HG03060 (cell line): Measurements from ENCODE around the gene UNC50.
"Not testable (repeated sequence)": the region's sequence is repeated elsewhere in the genome, so short reads cannot be mapped to it uniquely, and the experiment has no call there.

Experiments
- ATAC-seq: cut with Tn5 transposase; IDR thresholded peaks from one replicate; pipeline ENCODE4 v1.9.1; 2021; ENCODE audit warnings: low read depth, moderate number of reproducible peaks; ENCODE audit not compliant: unreplicated experiment

UNC50 gene

GRCh38 chr2:98607741-98608115 is 661 bp upstream of the UNC50 start:
- no peak for ATAC-seq

DNA sequence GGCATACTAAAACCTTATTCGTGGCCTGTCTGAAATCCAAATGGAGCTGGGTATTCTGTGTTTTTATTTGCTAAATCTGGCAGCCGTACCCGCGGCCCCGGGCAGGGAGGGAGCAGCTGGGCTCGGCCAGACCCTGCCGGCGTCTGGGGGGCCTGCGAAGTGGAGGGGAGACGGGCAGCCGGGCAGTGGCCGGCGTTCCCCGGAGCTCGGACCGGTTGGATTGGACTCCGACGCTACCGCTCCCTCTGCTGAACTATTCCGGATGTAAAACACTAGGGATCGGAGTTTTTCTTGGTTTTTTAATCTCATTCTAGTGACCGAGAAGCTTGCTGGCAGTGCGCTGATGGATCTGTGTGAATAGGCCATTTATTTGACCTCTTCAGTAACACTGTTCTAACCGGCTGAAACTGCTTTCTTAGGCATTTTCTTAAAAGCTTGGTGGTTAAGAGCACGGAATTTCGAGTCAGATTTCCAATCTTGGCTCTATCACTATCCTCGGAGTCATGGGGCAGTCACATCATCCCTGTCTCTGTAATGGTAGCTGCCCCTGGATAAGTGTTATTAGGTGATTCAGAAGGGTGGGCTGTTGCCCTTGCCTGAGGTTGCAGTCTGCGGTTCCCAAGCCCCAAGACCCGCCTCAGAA is 694 bp downstream of the UNC50 start:
- ATAC-seq = no peak

DNA sequence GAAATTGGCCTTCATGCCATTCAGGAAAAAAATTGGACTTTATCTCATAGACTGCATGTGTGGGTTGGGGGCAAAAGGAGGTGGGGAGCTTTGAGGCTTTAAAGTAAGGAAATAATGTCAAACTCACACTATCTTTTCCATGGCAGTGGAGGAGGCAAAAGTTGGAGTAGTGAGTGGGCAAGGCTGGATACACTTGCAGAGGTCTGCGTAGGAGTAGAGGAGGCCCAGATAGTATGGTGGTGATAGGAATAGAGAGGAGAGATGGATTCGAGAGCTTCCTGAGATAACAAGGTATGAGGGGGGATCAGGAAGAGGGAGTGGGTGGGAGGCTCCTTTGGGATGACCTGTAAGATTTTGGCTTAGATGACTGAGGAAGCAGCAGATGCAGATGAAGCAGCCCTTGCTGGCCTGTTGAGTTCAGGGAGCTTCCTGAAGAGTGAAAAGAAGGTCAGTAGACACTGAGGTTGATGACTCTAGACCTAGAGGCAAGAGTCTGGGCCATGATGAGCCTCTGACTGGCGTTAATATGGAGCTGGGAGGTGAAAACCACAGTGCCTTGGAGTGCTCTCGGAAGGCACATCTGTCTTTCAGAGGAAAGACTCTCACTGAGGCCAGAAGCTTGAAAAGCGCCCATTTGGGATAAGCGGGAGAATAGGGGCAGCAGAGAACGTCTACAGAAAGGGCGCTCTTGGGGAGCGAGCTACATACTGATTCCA is 5.8 kb downstream of the UNC50 start:
- no peak for ATAC-seq

DNA sequence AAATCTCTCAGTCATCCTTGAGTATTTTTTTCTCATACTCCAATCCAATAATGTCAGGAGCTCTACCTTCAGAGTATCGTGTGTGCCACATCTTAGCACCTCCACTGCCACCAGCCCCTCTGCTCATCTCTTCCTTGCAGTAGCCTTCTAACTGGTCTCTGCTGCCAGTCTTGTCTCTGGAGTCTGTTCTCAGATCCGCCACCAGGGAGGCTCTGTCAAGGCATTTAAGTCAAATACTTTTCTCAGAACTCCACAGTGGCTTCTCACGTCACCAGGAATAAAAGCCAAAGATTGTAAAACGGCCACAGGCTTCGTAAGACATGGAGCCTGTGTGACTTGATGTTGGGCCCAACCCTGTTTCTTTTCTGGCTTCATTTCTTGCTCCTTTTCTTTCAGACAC is 7.1 kb downstream of the UNC50 start:
- ATAC-seq = no peak

- ATAC-seq = no peak
These were observed 8.8 kb downstream of the UNC50 start for GRCh38 chr2:98617149-98617548.

DNA sequence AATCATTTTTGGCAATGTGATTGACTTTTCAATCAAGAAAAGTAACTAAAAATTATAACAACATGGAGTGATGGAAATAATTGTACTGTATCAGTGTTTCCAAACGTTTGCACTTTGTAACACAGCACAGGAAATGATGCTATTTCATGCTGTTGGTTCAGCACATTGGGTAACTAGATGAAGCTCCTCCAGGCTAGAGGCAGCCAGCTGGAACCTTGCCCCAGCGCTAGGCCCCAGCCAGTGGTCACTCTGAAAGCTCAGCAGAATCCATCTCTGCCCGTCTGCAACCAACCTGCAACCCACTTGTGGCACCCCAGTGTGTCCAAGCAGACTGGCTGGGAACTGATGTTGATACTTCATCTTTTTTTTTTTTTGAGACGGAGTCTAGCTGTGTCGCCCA is 15.3 kb downstream of the UNC50 start:
- no peak for ATAC-seq

- ATAC-seq = no peak
These were observed 24.0 kb downstream of the UNC50 start for GRCh38 chr2:98632351-98632750.

DNA sequence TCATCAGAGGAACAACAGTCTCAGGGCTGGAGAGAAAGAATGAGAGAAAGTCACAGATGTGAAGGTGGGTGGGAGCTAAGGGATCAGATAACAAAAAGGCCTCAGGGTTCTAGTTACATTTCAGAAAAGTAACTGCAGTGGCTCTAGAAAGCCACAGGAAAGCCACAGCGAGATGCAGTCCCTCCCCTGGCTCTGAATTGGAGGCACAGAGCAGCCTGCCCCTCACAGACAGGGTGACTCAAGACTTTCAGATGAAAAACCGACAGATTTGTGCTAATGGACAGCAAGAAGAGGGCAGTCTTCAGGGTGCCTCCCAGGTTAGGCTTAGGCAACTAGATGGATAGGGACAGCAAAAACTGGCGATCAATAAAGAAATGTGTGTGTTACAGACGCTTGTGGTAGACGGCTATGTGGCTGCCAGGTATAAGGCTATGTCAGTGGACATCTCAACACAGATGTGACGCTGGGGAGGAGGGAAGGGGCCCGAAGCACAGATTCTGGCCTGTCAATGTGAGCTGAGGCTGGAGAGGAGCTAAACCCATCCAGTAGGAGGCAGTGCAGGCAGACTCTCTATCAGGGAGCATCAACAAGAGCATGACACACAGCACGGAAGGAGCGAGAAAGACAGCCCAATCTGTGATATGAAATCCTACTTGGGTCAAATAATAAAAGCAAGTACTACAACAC is 26.2 kb downstream of the UNC50 start:
- no peak for ATAC-seq

DNA sequence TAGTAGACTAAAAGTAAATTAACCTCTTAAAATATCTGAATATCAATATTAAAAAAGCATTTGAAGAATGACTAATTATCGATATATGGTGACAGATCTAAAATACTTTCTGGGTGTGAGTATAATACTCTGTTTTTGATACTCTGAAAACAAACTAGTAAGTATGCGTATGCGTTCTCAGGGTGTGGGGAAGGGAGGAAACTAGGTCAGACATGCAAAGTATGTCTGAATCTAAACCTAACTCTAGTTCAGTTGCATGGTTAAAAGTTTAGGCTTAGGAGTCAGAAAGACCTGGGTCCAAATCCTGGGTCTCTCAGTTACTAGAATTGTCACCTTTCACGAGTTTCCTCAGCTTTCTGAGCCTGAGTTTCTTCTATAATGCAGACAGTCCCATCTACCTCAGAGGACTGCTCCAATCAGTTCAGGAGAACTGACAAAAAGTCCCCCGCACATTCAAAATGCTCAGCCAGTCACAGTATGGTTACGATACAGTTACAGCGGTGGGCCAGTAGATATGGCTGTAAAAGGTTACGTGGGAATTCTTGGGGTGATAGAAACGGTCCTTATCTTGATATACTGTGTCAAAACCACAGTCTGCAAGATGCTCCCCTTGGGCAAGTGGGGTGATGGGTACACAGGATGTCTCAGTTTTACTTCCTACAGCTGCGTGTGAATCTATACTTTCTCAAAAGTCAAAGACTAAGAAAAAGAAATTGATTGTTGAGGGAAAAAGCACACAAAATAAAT is 29.2 kb downstream of the UNC50 start:
- ATAC-seq = no peak

GRCh38 chr2:98643496-98644100 is 35.2 kb downstream of the UNC50 start:
- no peak for ATAC-seq

DNA sequence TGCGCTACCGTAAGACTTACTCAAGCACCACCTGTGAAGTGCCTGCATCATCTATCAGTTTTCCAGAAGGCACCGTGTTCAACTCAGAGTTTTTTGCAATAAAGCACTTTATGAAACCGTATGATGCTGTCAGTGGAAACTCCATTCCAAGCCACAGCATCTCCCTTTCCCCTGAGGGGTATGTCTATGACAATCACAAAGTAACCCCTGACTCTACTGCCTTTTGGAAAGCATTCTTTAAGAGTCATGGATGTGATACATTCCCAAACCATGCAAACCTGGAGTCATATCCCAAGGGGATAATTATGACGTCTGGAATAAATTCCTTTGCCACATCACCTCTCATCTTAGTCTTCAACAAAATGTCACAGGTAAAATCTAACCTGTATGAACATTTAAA is 39.2 kb downstream of the UNC50 start:
- no peak for ATAC-seq

DNA sequence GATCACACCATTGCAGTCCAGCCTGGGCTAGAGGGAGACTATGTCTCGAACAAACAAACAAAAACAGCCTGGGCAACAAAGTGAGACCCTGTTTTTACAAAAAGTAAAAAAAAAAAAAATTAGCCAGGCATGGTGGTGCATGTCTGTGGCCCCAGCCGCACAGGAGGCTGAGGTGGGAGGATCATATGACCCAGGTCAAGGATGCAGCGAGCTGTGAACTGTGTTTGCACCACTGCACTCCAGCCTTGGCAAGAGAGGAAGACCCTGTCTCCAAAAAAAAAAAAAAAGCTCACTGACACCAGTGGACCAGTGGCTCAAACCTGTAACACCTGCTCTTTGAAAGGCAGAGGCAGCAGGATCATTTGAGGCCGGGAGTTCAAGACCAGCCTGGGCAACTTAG is 40.1 kb downstream of the UNC50 start:
- ATAC-seq = no peak

GRCh38 chr2:98649135-98649991 is 41.0 kb downstream of the UNC50 start:
- ATAC-seq = no peak

DNA sequence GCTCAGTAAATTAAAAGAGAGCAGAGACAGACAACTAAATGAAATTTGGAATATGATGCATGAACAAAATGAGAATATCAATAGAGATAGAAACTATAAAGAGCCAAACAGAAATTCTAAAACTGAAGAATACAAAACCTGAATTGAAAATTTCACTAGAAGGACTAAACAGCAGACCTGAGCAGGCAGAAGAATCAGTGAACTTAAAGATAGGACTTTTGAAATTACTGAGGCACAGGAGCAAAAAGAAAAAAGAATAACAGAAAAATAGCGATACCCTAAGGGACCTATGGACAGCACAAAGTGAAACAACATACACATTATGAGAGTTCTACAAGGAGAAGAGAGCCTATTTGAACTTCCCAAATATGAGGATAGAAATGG is 41.6 kb downstream of the UNC50 start:
- no peak for ATAC-seq

GRCh38 chr2:98650998-98651397 is 42.6 kb downstream of the UNC50 start:
- no peak for ATAC-seq

- ATAC-seq = no peak
These were observed 46.5 kb downstream of the UNC50 start for GRCh38 chr2:98654699-98655495.

GRCh38 chr2:98656800-98657199 is 48.4 kb downstream of the UNC50 start:
- ATAC-seq = no peak

DNA sequence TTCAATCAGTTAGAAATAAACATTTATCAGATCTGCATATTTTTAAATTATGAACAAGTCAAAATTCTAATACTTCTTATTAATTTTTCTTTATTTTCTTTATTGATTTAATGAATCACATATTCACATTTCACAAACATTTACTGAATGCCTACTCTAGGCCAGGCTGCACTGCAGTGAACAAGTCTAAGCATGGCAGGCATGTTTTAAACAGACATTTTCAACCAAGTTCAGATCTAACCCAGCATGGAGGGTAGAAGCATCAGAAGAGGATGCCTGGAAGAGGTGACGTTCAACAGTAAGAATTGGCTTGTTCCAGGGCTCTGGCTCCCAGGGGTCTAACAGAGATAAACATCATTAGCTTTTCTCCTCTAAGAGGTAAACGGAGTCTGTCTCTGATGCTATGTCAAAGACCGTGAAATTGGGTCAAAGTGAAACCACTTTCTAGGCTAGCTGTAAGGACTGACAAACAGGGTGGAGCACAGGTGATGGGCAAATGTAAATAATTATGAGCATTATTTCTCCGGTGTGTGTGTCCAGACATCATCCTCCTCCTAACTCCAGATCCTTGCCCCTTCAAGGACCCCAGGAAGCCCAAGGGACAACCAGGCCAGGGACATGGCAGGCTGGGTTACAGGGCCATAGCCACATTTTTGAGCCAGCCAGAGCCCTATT is 50.6 kb downstream of the UNC50 start:
- ATAC-seq = no peak

DNA sequence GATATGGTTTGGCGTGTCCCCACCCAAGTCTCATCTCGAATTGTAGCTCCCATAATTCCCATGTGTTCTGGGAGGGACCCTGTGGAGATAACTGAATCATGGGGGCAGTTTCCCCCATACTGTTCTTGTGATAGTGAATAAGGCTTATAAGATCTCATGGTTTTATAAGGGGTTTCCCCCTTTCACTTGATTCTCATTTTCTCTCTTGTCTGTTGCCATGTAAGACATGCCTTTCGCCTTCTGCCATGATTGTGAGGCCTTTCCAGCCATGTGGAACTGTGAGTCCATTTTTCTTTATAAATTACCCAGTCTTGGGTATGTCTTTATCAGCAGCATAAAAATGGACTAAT is 51.1 kb downstream of the UNC50 start:
- not testable (repeated sequence) for ATAC-seq
